NOMO-1 treated with dmso at 0.1 percent for 144 hours (cell line): ENCODE results near the gene THRSP.
"Not testable (repeated sequence)": the region's sequence is repeated elsewhere in the genome, so short reads cannot be mapped to it uniquely, and the experiment has no call there.

ENCODE experiments used
- DNase-seq: peaks from one replicate; lab custom pipeline; 2025; ENCODE audit not compliant: unreplicated experiment; lab: John Stamatoyannopoulos, UW

THRSP gene

GRCh38 chr11:78038697-78039313 lies 24.9 kb upstream of the THRSP start:
- no peak for DNase-seq

- no peak for DNase-seq
These were observed 24.2 kb upstream of the THRSP start for GRCh38 chr11:78039391-78039918.

- DNase-seq: no peak
These were observed 23.6 kb upstream of the THRSP start for GRCh38 chr11:78039919-78040671.

- DNase-seq: no peak
These were observed 22.8 kb upstream of the THRSP start for GRCh38 chr11:78040691-78041379.

- DNase-seq: not testable (repeated sequence)
These were observed 22.3 kb upstream of the THRSP start for GRCh38 chr11:78041380-78041719.

- no peak for DNase-seq
These were observed 21.7 kb upstream of the THRSP start for GRCh38 chr11:78041843-78042440.

GRCh38 chr11:78044706-78045105 lies 19.0 kb upstream of the THRSP start:
- no peak for DNase-seq

GRCh38 chr11:78045851-78046485 lies 17.7 kb upstream of the THRSP start:
- DNase-seq: no peak

GRCh38 chr11:78046486-78046854 lies 17.2 kb upstream of the THRSP start:
- no peak for DNase-seq

- DNase-seq: no peak
These were observed 15.1 kb upstream of the THRSP start for GRCh38 chr11:78048561-78048960.

GRCh38 chr11:78049348-78049747 lies 14.3 kb upstream of the THRSP start:
- no peak for DNase-seq

- DNase-seq: no peak
These were observed 12.5 kb upstream of the THRSP start for GRCh38 chr11:78050964-78051831.

GRCh38 chr11:78054971-78055370 lies 8.7 kb upstream of the THRSP start:
- DNase-seq: no peak

- DNase-seq: no peak
These were observed 7.6 kb upstream of the THRSP start for GRCh38 chr11:78056093-78056492.

GRCh38 chr11:78057462-78058055 lies 6.1 kb upstream of the THRSP start:
- DNase-seq: no peak

GRCh38 chr11:78059749-78060328 lies 3.8 kb upstream of the THRSP start:
- not testable (repeated sequence) for DNase-seq

GRCh38 chr11:78060533-78060932 lies 3.1 kb upstream of the THRSP start:
- no peak for DNase-seq

- no peak for DNase-seq
These were observed 2.4 kb upstream of the THRSP start for GRCh38 chr11:78061088-78061920.

GRCh38 chr11:78061921-78062311 lies 1.7 kb upstream of the THRSP start:
- no peak for DNase-seq
